GM12891 (cell line): ENCODE results near the gene MEP1B.

Experiments used
- POLR2A ChIP-seq: IDR thresholded peaks from 2 replicates; pipeline ENCODE4 v1.6.1; 2011; ENCODE audit warnings: low read depth, low read length, control low read depth
- POLR2AphosphoS5 ChIP-seq: IDR thresholded peaks from 2 replicates; pipeline ENCODE4 v1.6.1; 2011; ENCODE audit warnings: low read depth, low read length, control low read depth
- SPI1 ChIP-seq: IDR thresholded peaks from 2 replicates; pipeline ENCODE4 v1.6.1; 2011; ENCODE audit warnings: low read depth, low read length, control low read depth
- TAF1 ChIP-seq: IDR thresholded peaks from 2 replicates; pipeline ENCODE4 v1.6.1; 2011; ENCODE audit warnings: low read depth, low read length, control low read depth

DNA sequence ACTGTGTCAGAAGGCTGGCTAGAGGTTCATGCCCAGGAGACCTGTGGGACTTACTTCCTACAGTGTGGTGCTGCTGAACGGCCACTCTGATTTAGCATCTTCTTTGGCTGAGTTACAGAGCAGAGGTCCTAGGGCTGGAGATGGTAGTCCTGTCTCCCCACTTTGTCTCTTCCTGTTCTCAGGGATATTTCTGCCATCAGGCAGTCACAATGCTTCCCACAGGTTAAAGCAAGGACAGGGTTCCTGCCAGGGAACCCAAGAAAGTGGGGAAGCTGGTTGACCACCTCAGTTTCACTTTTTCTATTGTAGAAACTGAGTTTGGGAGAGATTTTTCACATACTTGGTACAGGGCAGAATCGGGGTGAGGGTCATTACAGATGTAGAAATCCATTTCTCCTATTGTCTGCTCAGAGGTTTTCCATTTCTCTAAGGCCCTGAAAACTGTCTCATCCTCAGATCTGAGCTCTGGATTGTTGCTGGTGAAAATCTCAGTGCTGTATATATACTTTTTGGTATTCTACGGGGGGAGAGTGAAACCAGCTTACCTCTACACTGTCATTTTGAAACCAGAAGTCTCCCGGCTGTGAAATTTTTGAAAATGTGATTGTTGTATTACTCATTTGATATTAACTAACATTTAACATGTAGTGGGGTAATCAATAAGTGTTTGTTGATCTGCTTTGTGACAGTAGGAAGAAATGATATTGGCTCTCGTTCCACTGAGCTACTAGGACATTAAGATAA, 37.0 kb upstream of the MEP1B start:
- TF ChIP-seq POLR2AphosphoS5 (no peak), TAF1 (no peak), SPI1 (no peak), POLR2A (no peak)
